ENCODE results near the gene FRRS1L.

GRCh38 chr9:109203761-109204360 is 36.8 kb upstream of the FRRS1L start:
- no peak for TF ChIP-seq CTCF (IDR thresholded peaks at IDR 0.05)
- no peak for TF ChIP-seq POLR2A (IDR thresholded peaks at IDR 0.05)
